GM08714 (cell line): Measurements from ENCODE around the gene FMNL1.

Experiments
- H3K4me3 ChIP-seq: fragments of 200-500 bp; sonication (Bioruptor generic); 2 replicates; pipeline ENCODE4 v1.5.1; 2014; ENCODE audit warnings: mild to moderate bottlenecking, low read length, inconsistent platforms
- ZNF274 ChIP-seq: IDR thresholded peaks from 2 replicates; pipeline ENCODE4 v1.6.1; 2012; ENCODE audit warnings: mild to moderate bottlenecking, low read depth, low read length

Gene FMNL1

DNA sequence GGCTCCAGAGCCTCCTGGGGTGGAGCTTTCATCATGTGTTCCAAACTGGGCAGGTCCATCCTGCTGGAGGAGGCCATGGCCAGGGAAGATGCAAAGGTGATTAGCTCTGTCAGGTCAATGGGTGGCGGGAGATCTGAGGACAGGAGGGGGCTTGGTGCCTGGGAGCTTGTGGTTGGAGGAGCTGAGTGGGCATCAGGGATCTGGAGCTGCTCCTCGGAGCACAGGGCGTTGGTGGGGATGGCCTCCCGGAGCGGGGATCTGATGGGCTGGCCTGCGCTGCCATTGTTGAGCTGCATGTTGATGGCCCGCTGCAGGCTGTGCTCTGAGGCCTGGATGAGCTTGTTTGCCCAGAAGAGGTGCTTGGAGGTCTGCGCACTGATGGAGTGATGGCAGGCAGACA lies 33.7 kb downstream of the FMNL1 start:
- no peak for TF ChIP-seq ZNF274
- no peak overlapping the region for H3K4me3 ChIP-seq

DNA sequence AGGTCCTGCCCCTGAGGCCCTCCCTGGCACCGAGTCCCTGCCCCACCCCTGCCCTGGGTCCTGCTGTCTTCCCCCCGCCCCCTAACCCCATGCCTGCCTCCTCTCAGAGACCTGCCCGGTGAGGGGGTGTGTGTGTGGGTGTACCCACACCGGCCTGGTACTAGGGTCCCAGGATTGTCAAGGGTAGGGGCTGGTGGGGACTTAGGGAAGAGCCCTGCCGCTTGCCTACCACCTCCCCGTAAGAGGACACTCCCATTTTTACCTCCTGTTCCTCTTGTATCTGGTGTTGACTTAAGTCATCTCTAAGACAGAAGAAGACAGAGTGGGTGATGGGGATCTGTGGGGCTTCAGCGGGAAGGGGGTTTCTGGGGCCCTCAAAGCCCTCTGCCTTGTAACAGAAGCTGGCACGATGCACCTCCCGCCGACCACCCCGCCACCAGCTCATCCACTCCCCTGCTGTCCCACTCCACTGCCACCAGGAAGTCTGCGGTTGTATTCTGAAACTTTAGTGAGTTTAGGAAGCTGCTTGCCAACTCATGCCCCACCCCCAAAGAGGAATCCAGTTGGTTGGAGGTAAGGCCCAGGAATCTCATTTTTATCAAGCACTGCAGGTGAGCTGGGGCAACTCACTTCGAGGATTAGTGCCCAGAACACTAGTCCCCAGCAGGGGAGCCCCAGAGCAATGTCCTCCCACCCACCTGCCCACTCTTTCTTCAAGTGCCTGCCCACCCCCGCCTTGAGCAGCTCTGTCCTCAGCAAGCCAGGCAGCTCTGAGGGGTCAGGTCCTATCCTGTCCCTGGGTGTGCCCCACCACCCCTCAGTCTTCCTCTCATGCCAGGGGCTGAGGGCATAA lies 34.7 kb downstream of the FMNL1 start:
- H3K4me3 ChIP-seq = no peak overlapping the region
- no peak for TF ChIP-seq ZNF274

- no peak overlapping the region for H3K4me3 ChIP-seq
- TF ChIP-seq ZNF274 = no peak
Observed at GRCh38 chr17:45257115-45257514, 35.4 kb downstream of the FMNL1 start.

DNA sequence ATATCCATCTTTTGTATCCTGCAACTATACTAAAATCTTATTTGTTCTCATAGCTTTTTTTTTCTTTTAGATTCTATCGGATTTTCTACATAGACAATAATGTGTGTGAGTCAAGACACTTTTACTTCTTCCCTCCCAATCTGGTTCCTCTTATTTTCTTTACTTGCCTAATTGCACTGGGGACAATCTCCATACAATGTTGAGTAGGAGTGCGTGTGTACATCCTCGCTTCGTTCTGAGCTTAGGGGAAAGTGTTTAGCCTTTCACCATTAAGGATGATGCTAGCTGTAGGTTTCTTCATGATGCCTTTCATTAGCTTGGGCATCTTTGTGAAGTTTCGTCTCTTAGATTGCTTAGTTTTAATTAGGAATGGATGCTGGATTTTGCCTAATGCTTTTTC lies 37.3 kb downstream of the FMNL1 start:
- no peak overlapping the region for H3K4me3 ChIP-seq
- TF ChIP-seq ZNF274 = no peak

DNA sequence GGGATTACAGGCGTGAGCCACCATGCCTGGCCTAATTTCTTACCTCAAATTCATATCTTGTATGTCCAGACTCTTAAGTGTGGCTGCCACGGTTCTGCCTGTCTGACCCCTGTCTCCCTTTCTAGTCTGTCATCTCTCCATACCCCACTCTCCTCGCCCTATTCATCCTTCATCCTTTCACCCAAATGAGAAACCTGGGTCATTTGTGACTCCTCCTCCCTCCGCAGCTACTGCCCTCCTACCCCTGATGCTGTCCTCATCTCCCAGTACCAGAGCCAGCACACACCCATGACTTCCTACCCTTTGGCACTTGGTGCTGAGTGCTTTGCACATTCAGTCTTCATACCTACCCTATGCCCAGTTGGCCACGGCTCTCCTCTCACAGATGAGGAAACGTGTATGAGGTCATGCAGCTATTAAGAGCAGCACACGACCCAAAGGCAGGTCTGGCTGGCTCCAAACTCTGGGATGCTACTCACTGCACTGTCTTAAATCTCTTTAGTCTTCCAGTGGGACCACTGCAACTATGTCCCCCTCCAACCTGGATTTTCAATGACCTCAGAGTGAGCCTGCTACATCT lies 38.6 kb downstream of the FMNL1 start:
- H3K4me3 ChIP-seq = no peak overlapping the region
- no peak for TF ChIP-seq ZNF274

DNA sequence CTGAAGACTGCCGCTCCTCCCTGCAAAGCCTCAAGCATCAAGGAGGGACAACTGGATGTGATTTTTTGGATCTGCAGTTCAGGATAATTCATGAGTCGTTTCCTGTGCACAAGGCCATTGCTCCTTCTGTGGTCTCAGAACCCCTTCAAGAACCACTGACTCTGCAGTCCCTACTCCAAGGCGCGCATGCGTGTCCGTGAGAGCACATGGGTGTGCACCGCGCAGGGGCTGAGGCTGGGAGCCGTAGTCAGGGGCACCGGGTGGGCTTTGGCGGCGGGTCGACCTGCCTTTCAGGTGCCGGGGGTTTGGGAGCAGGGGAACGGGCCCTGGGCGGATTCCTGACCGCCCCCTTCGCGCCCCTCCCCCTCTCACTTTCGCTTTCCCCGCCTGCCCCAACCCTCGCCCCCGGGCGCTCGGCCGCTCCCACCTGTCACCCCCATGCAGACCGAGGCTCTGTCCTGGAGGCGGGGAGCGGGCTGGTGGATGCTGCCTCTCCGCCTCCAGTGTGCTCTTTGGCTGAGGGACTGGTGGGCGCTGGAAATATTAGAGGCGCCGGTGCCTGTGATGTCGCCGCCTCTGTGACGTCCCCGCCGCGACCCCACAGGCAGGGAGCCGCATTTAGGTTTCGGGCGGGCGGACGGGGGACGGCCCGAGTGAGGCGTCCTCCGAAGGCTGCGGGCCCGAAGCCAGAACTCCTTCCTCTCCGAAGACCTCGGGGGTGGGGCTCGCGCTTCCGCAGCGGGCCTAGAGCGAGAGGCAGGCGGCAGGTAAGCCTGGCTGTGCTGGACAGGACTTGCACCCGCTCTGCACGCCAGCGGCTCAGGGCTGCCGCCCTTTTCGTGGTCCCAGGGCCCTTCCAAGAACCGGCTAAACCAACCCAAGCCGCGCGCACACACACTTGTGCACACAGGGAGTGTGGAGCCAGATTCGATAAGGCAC lies 40.2 kb downstream of the FMNL1 start, which contains the start of gene SPATA32:
Gene SPATA32 (minus strand): TSS at position 518 of the 939 bp plus-strand sequence. CDS start 78 bp downstream, at position 440.
- peak within 1 kb of the TSS; percentile 10; the same call in 1 of the 2 replicates for H3K4me3 ChIP-seq
- TF ChIP-seq ZNF274 = no peak

- no peak overlapping the region; the same call in 1 of the 2 replicates for H3K4me3 ChIP-seq
- no peak for TF ChIP-seq ZNF274
Observed at GRCh38 chr17:45262516-45263476, 41.1 kb downstream of the FMNL1 start.

DNA sequence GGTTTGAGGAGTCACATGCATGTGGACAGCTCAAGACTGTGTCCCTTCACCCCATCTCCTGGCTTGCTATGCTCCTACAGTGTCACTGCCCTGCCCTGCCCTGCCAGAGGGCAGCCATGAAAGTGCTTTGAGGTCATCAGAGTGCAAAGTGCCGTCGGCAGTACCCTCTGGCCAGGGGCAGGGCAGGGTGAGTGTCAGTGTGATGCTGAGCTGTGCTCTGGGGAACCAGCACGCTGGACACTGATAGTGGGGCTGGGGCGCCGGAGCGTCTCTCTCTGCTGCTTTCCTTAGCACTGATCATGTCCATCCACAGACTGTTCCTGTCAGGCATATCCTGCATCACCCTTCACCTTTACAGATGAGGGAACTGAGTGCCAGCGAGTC lies 41.8 kb downstream of the FMNL1 start:
- no peak overlapping the region for H3K4me3 ChIP-seq
- no peak for TF ChIP-seq ZNF274

DNA sequence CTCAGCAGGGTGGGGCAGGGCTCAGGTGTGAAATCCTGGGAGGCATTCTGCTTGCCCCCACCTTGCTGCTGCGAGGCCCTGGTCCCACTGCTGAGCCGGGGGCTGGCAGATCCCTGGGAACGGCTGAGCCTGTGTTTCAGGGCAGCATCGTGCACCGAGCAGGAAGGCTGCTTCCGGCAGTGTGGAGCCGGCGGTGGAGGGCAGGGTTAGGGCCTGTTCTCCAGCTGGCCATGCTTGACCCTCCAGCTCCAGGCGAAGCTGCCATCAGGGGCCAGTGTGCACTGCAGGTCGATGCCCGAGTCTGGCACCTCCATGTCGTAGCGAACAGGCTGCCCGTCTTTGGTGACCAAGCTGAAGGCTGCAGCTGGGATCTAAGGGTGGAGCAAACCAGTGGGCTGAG lies 42.7 kb downstream of the FMNL1 start:
- no peak for TF ChIP-seq ZNF274

GRCh38 chr17:45264988-45265387 lies 43.3 kb downstream of the FMNL1 start:
- H3K4me3 ChIP-seq = no peak overlapping the region
- TF ChIP-seq ZNF274 = no peak

More for the DNA sequence above, 42.7 kb downstream of the FMNL1 start:
- H3K4me3 ChIP-seq = no peak overlapping the region

- no peak overlapping the region for H3K4me3 ChIP-seq
- no peak for TF ChIP-seq ZNF274
Observed at GRCh38 chr17:45265821-45266220, 44.1 kb downstream of the FMNL1 start.

DNA sequence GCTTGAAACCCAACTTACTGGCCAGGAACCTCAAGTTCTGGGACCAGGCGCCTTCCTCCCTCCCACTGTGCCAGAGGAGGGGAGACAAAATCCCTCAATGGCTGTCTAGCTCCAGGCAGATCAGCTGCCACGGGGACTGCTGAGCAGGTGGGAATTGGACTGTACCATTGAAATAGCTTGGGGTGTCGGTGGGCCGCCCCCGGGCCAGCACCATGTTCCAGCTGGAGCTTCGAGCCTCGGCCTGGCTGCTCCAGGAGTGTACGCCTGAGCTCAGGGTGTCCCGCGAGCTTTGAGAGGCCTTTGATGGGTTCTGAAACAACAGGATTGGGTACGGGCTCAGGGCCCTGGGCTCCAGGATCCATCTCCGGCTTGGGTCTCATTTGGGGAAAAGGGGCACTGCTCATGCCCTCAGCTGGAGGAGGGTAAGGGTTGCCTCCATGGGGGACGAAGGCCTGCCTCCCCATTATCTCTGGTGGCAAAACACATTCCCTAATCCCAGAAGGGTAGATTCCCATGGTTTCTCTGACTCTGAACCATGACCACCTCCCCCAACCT lies 44.8 kb downstream of the FMNL1 start:
- no peak overlapping the region for H3K4me3 ChIP-seq
- no peak for TF ChIP-seq ZNF274

GRCh38 chr17:45267436-45268055 lies 45.9 kb downstream of the FMNL1 start:
- no peak for TF ChIP-seq ZNF274
- H3K4me3 ChIP-seq = no peak overlapping the region
